HCT116 (cell line): ENCODE data around the gene WDR88. TPM values are rescaled to one million over a fixed set of nuclear protein-coding genes. Genes with fewer than 3 reads are reported as not detected.

ENCODE experiments used
- ATAC-seq: fragments of 200-7000 bp; cut with Tn5 transposase; 2 replicates; pipeline ENCODE4 v1.9.1; 2020; ENCODE audit warnings: mild to moderate bottlenecking, moderate library complexity
- BruUV-seq: library from RNA; stranded (reverse); fragments of 400-500 nt; replicated peaks from 2 replicates; lab custom pipeline; 2021; lab: Mats Ljungman, UMichigan
- CTCF ChIA-PET: fragments of 300-600 bp; sonication (Branson Sonifier 250); formaldehyde crosslinking; loops from one replicate; lab custom pipeline; 2021; ENCODE audit warnings: antibody characterized with exemption; lab: Charles Lee
- POLR2A ChIA-PET: fragments of 300-600, 350-600 bp; sonication (Branson Sonifier 250); formaldehyde crosslinking; loops from one replicate; lab custom pipeline; 2021; ENCODE audit warnings: antibody characterized with exemption; lab: Charles Lee
- RAD21 ChIA-PET, 2 experiments: fragments of 300-600 bp; sonication (Branson Sonifier 250); formaldehyde crosslinking; loops; one replicate each; lab custom pipeline; 2023; ENCODE audit warnings: low total read pairs in 2 of 2; ENCODE audit not compliant: uncharacterized antibody in 2 of 2, unreplicated experiment in 2 of 2, low non-redundant PET in 1 of 2; lab: Charles Lee
- DNase-seq: peaks from one replicate; pipeline ENCODE4 v3.0.0-alpha.2; 2010; ENCODE audit warnings: low read depth, low spot score
- H2AFZ ChIP-seq: fragments of 200-600 bp; shearing (Covaris generic), sonication (generic); 2 replicates; pipeline ENCODE4 v1.6.1; 2017; ENCODE audit warnings: low read depth, mixed run types, mixed read lengths, antibody characterized with exemption, low read length; ENCODE audit not compliant: poor library complexity, severe bottlenecking
- H3K27ac ChIP-seq: 2 replicates; pipeline ENCODE4 v1.5.1; 2012; ENCODE audit warnings: low read depth, low read length
- H3K27me3 ChIP-seq: fragments of 200-600 bp; sonication (generic); 2 replicates; pipeline ENCODE4 v1.6.1; 2016; ENCODE audit warnings: mixed run types, low read length, mixed read lengths; ENCODE audit not compliant: insufficient read depth
- H3K36me3 ChIP-seq, 2 experiments: fragments of 200-500 bp in 1 of 2; fragments of 200-600 bp in 1 of 2; sonication (Bioruptor generic) in 1 of 2; sonication (generic) in 1 of 2; 2 replicates each; pipeline versions ENCODE4 v1.5.1 to v1.6.1; 2014 to 2016; ENCODE audit warnings: low read length in 2 of 2, inconsistent platforms in 1 of 2, mixed read lengths in 1 of 2, mixed run types in 1 of 2; ENCODE audit not compliant: insufficient read depth in 2 of 2, control insufficient read depth in 1 of 2
- H3K4me1 ChIP-seq, 2 experiments: fragments of 200-600 bp in 1 of 2; sonication (generic) in 1 of 2; 2 replicates each; pipeline versions ENCODE4 v1.5.1 to v1.6.1; 2012 to 2017; ENCODE audit warnings: low read length in 2 of 2, inconsistent platforms in 1 of 2, mild to moderate bottlenecking in 1 of 2, mixed read lengths in 1 of 2, mixed run types in 1 of 2, moderate library complexity in 1 of 2; ENCODE audit not compliant: insufficient read depth in 2 of 2, control insufficient read depth in 1 of 2
- H3K4me2 ChIP-seq: fragments of 200-600 bp; sonication (generic); 2 replicates; pipeline ENCODE4 v1.6.1; 2017; ENCODE audit warnings: mixed run types, low read length, mixed read lengths
- H3K4me3 ChIP-seq, 2 experiments: fragments of 200-600 bp in 1 of 2; sonication (generic) in 1 of 2; replicated peaks in 1 of 2; 2 replicates each; pipeline ENCODE4 v1.5.1; 2011 to 2016; ENCODE audit warnings: low read length in 2 of 2, control low read depth in 1 of 2, low read depth in 1 of 2, mild to moderate bottlenecking in 1 of 2, mixed read lengths in 1 of 2, mixed run types in 1 of 2
- H3K79me2 ChIP-seq: fragments of 200-600 bp; sonication (generic); 2 replicates; pipeline ENCODE4 v1.6.1; 2017; ENCODE audit warnings: mild to moderate bottlenecking, mixed run types, low read length, moderate library complexity, mixed read lengths; ENCODE audit not compliant: insufficient read depth
- H3K9ac ChIP-seq: fragments of 200-600 bp; sonication (generic); 2 replicates; pipeline ENCODE4 v1.6.1; 2016; ENCODE audit warnings: low read length, mixed read lengths
- H3K9me2 ChIP-seq: fragments of 200-600 bp; sonication (generic), shearing (Covaris generic); 2 replicates; pipeline ENCODE4 v1.6.1; 2017; ENCODE audit warnings: mixed run types, mild to moderate bottlenecking, moderate library complexity; ENCODE audit not compliant: insufficient read depth
- H3K9me3 ChIP-seq, 2 experiments: fragments of 200-500 bp in 1 of 2; fragments of 200-600 bp in 1 of 2; sonication (Bioruptor generic) in 1 of 2; sonication (generic) in 1 of 2; 2 replicates each; pipeline ENCODE4 v1.6.1; 2014 to 2017; ENCODE audit warnings: low read length in 2 of 2, mixed read lengths in 2 of 2, inconsistent platforms in 1 of 2, low read depth in 1 of 2, mild to moderate bottlenecking in 1 of 2, mixed run types in 1 of 2, moderate library complexity in 1 of 2; ENCODE audit not compliant: control insufficient read depth in 1 of 2, insufficient read depth in 1 of 2
- H4K20me1 ChIP-seq: fragments of 200-600 bp; sonication (generic), shearing (Covaris generic); 2 replicates; pipeline ENCODE4 v1.6.1; 2017; ENCODE audit warnings: mixed run types, mild to moderate bottlenecking, moderate library complexity; ENCODE audit not compliant: insufficient read depth
- ATF3 ChIP-seq: IDR thresholded peaks from 2 replicates; pipeline ENCODE4 v1.6.1; 2012
- CEBPB ChIP-seq: IDR thresholded peaks from 2 replicates; pipeline ENCODE4 v1.6.1; 2012; ENCODE audit warnings: low read depth
- CTCF ChIP-seq, 3 experiments: fragments of 200-600 bp in 1 of 3; sonication (generic) in 1 of 3; IDR thresholded peaks in 2 of 3; conservative IDR thresholded peaks in 1 of 3; 2 replicates each; pipeline ENCODE4 v1.5.1; 2012 to 2017; ENCODE audit warnings: low read depth in 2 of 3, low read length in 2 of 3, antibody characterized with exemption in 1 of 3, borderline replicate concordance in 1 of 3, control low read depth in 1 of 3, mild to moderate bottlenecking in 1 of 3, mixed read lengths in 1 of 3, mixed run types in 1 of 3, moderate library complexity in 1 of 3; ENCODE audit not compliant: insufficient read depth in 1 of 3
- EZH2phosphoT487 ChIP-seq: fragments of 200-600 bp; IDR thresholded peaks from 2 replicates; pipeline ENCODE4 v1.6.1; 2018; ENCODE audit warnings: antibody characterized with exemption, borderline replicate concordance
- FOSL1 ChIP-seq: IDR thresholded peaks from 2 replicates; pipeline ENCODE4 v1.6.1; 2012; ENCODE audit warnings: low read depth
- POLR2AphosphoS5 ChIP-seq: IDR thresholded peaks from 2 replicates; pipeline ENCODE4 v1.6.1; 2011; ENCODE audit warnings: mild to moderate bottlenecking, low read depth, low read length, moderate library complexity
- SP1 ChIP-seq: IDR thresholded peaks from 2 replicates; pipeline ENCODE4 v1.6.1; 2012; ENCODE audit warnings: low read depth
- TCF7L2 ChIP-seq: IDR thresholded peaks from 2 replicates; pipeline ENCODE4 v1.7.0; 2011; ENCODE audit warnings: borderline replicate concordance, inconsistent platforms; ENCODE audit not compliant: insufficient read depth, insufficient read length; ENCODE audit errors: extremely low read depth
- YY1 ChIP-seq: IDR thresholded peaks from 2 replicates; pipeline ENCODE4 v1.6.1; 2011; ENCODE audit warnings: low read length, low read depth, moderate library complexity, mild to moderate bottlenecking; ENCODE audit not compliant: insufficient replicate concordance; ENCODE audit errors: extremely low read depth
- ZBTB33 ChIP-seq: IDR thresholded peaks from 2 replicates; pipeline ENCODE4 v1.6.1; 2011; ENCODE audit warnings: mild to moderate bottlenecking, low read length, moderate library complexity; ENCODE audit not compliant: insufficient replicate concordance; ENCODE audit errors: extremely low read depth
- intact Hi-C: fragments of 100-400 bp; cut with micrococcal nuclease; formaldehyde crosslinking; loops from 2 replicates; pipeline ENCODE4 v1.10.0; 2022
- total RNA-seq: library from RNA; stranded (reverse); gene quantifications from one replicate; pipeline ENCODE4 v1.2.1, GENCODE V29; 2021; ENCODE audit not compliant: unreplicated experiment

The WDR88 gene
- total RNA-seq, 1 experiment from 2014 or later, result not detected

- Histone ChIP-seq H3K27me3 (no peaks in the 10 kb centered on the region), H2AFZ (no peak overlapping the region), H3K4me3 (no peak overlapping the region)
- TF ChIP-seq EZH2phosphoT487, result no peak
- peak in 2 of 3 experiments; percentile 55 to 58; a peak in 4 of 6 replicates for TF ChIP-seq CTCF (IDR thresholded peaks at IDR 0.05 in 2 of 3, conservative IDR thresholded peaks at IDR 0.05 in 1 of 3; ENCODE audit: borderline replicate concordance in 1 of 3, insufficient read depth in 1 of 3, low read depth in 2 of 3, low read length in 2 of 3)
- TF ChIP-seq, all 23 proteins: peak for 1
- Histone ChIP-seq H4K20me1 (no peaks in the 10 kb centered on the region), H3K9me2 (no peaks in the 10 kb centered on the region), H3K9ac (no peak overlapping the region), H3K4me2 (no peak overlapping the region), H3K4me1 (peaks cover 6 to 9% of the 10 kb centered on the region in 2 experiments), H3K27ac (no peak overlapping the region), H3K36me3 (no peaks in the 10 kb centered on the region; a peak in 1 of 4 replicates), H3K79me2 (no peaks in the 10 kb centered on the region), H3K9me3 (no peaks in the 10 kb centered on the region)
- ChIA-PET RAD21 (no interaction called here), CTCF (interaction anchor here (1.4 kb wide), 1 partner anchor 52 kb away, joined by 4 read pairs; no protein-coding TSS in a partner anchor), POLR2A (no interaction called here)
- ATAC-seq (peak; percentile 68), DNase-seq (no peak)
- intact Hi-C loops, result no loop called here
- BruUV-seq, result no TSS peak
These were observed 511 bp downstream of the WDR88 start for GRCh38 chr19:33132425-33132824.

DNA sequence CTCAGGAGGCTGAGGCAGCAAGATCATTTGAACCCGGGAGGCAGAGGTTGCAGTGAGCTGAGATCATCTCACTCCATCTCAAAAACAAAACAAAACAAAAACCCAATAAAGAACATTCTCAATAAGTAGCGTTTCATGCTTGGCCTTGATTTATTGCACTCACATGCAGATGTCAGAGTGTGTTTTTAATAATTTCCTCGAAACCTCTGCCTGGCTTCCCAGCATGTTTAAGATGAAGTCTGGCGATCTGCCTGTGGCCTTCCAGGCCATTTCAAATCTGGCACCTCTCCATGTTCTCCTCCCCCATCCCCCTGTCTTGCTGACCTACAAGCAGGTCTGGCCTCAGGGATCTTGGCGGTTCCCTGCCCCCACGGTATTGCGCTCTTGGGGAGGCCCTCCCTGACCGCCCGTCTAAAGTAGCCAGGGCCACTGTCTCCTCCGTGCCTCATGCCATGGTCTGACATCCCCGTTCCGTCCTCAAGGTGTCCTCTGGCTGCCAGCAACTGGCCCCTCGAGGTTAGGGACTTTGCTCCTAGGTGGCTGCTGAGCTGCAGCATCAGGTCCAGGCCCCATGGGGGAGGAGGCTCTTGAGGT lies 1.6 kb downstream of the WDR88 start:
- Histone ChIP-seq H3K9ac (no peak overlapping the region), H3K4me1 (peaks cover 6 to 9% of the 10 kb centered on the region in 2 experiments), H3K27ac (no peak overlapping the region)
- CTCF ChIA-PET, result interaction anchor here (1.6 kb wide), 1 partner anchor 51 kb away, joined by 6 read pairs; no protein-coding TSS in a partner anchor
- ATAC-seq, result no peak
- no peak for TF ChIP-seq SP1
- TF ChIP-seq YY1, result no peak
- no peak for TF ChIP-seq TCF7L2
- TF ChIP-seq ZBTB33, result no peak
- TF ChIP-seq ATF3, result no peak
- no peak for TF ChIP-seq EZH2phosphoT487
- no peak for TF ChIP-seq CTCF (IDR thresholded peaks at IDR 0.05 in 2 of 3, conservative IDR thresholded peaks at IDR 0.05 in 1 of 3; ENCODE audit: borderline replicate concordance in 1 of 3, insufficient read depth in 1 of 3, low read depth in 2 of 3, low read length in 2 of 3)
- no peak for TF ChIP-seq POLR2AphosphoS5
- TF ChIP-seq CEBPB, result no peak
- TF ChIP-seq FOSL1, result no peak
- TF ChIP-seq, all 23 proteins: peak for 0
- DNase-seq, result no peak
- H3K4me2 ChIP-seq, result no peak overlapping the region
- no peaks in the 10 kb centered on the region for H4K20me1 ChIP-seq
- intact Hi-C loops, result no loop called here
- no peak overlapping the region for H2AFZ ChIP-seq
- no peaks in the 10 kb centered on the region for H3K27me3 ChIP-seq
- H3K9me3 ChIP-seq, result no peaks in the 10 kb centered on the region
- H3K79me2 ChIP-seq, result no peaks in the 10 kb centered on the region
- RAD21 ChIA-PET, result no interaction called here
- no peak overlapping the region for H3K4me3 ChIP-seq
- BruUV-seq, result no TSS peak
- H3K36me3 ChIP-seq, result no peaks in the 10 kb centered on the region; a peak in 1 of 4 replicates
- H3K9me2 ChIP-seq, result no peaks in the 10 kb centered on the region
- POLR2A ChIA-PET, result no interaction called here
